Pancreas (tissue), 10 donors: Measurements from ENCODE around the gene DLD. TPM values are rescaled to one million over a fixed set of nuclear protein-coding genes. Genes with fewer than 3 reads are reported as not detected.

Experiments
- ATAC-seq, 4 donors: fragments of 200-7000 bp; cut with Tn5 transposase; one replicate each; pipeline versions ENCODE4 v1.8.0 to v1.9.1; 2020; ENCODE audit warnings: mild to moderate bottlenecking in 4 of 4, moderate library complexity in 4 of 4
- DNase-seq, 6 donors: peaks; one replicate each; pipeline ENCODE4 v3.0.0-alpha.2; 2020
- FAIRE-seq: peaks from 2 replicates; lab custom pipeline; 2012; peaks lifted over from hg19 to GRCh38; lab: Jason Lieb, UNC
- H3K27ac ChIP-seq, 4 donors: fragments of 200-600 bp; sonication (generic); 1 replicate in 3 of 4; 2 replicates in 1 of 4; pipeline versions ENCODE4 v1.5.0 to v1.8.0; 2020
- H3K27me3 ChIP-seq, 4 donors: fragments of 200-600 bp; one replicate each; pipeline ENCODE4 v1.8.0; 2021
- H3K36me3 ChIP-seq, 3 donors: fragments of 200-600 bp; sonication (generic) in 1 of 3; one replicate each; pipeline versions ENCODE4 v1.5.0 to v1.8.0; 2020 to 2021
- H3K4me1 ChIP-seq, 3 donors: fragments of 200-600 bp; one replicate each; pipeline ENCODE4 v1.8.0; 2021
- H3K4me3 ChIP-seq, 4 donors: fragments of 200-600 bp; sonication (generic) in 2 of 4; one replicate each; pipeline versions ENCODE4 v1.5.0 to v1.8.0; 2020 to 2021
- H3K9me3 ChIP-seq, 4 donors: fragments of 200-600 bp; one replicate each; pipeline ENCODE4 v1.8.0; 2021
- WGBS, 2 donors: extraction: QIAGEN DNeasy Blood & Tissue Kit; methylation state at CpG; one replicate each; pipeline ENCODE4 v1.1.7; 2013; 5-methylcytosine and 5-hydroxymethylcytosine counted together
- intact Hi-C, 3 donors: fragments of 100-400 bp; cut with DNase I; formaldehyde crosslinking; loops; one replicate each; pipeline versions ENCODE4 v1.11.1 to v1.14.2; 2022
- polyA plus RNA-seq, 2 donors: library from polyadenylated mRNA; stranded (reverse); fragments of 200-250 nt; gene quantifications; one replicate each; pipeline ENCODE4 v1.2.3, GENCODE V29; 2013
- total RNA-seq, 6 donors: library from RNA; stranded (reverse); fragmentation: NEBNext Ultra II Directional in 4 of 6; extraction: Animal tissue kit (Norgen Biotek cat#: 25700) in 4 of 6; gene quantifications; one replicate each; pipeline versions ENCODE4 v1.2.1 to v1.2.4, GENCODE V29; 2021 to 2023
- TF ChIP-seq, protein P1 (sequence below), 4 donors: fragments of 200-600 bp; sonication (generic) in 3 of 4; IDR thresholded peaks; one replicate each; pipeline versions ENCODE4 v1.5.0 to v1.8.0; 2021; ENCODE audit warnings: antibody characterized with exemption in 4 of 4
- donor health status: healthy with polysubstance abuse.
- donor health status: DM: no; HTN: no; CAD: no; lungs with moderate emphysema.
- donor health status: DM: no; HTN: no; CAD: no.
- donor health status: control.
- donor health status: control.
- donor health status: Bipolar disorder and iron deficiency.
- donor health status: DM: yes; HTN: yes; CAD: no.
- donor health status: DM: no; HTN: no; CAD: no.
- donor health status: DM: no; HTN: no; CAD: no.
- donor health status: DM: yes; HTN: yes; CAD: no.

Gene DLD
- total and polyA plus RNA-seq, 8 donors = 8.2 to 43.0 (median 34.1) TPM

DNA sequence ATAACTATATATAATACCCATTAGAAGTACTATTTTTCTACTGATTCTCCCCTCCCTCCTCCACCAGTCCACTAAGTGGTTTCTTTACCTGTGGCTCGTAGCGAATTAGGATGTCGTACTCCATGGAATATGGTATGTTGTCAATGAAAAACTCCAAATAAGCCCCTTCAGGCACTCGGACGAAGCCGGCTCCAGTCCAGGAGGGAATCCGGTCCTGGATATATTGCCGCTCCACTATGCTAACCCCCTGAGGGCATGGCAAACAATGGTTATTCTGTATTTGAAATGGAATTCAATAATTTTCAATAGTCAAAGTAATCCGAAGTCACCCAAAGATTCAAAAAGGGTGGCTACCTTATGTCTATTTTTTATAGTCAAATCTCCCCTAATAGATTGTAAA lies 71.8 kb downstream of the DLD start:
- Histone ChIP-seq H3K9me3 (no peaks in the 10 kb centered on the region), H3K4me1 (peaks cover 4 to 6% (median 5%) of the 10 kb centered on the region in 3 donors), H3K27ac (no peak overlapping the region), H3K36me3 (peaks cover 3 to 46% (median 19%) of the 10 kb centered on the region in 3 donors), H3K27me3 (no peaks in the 10 kb centered on the region), H3K4me3 (no peak overlapping the region)
- no peak for FAIRE-seq
- ATAC-seq = no peak
- intact Hi-C loops = no loop called here
- TF ChIP-seq, protein P1, sequence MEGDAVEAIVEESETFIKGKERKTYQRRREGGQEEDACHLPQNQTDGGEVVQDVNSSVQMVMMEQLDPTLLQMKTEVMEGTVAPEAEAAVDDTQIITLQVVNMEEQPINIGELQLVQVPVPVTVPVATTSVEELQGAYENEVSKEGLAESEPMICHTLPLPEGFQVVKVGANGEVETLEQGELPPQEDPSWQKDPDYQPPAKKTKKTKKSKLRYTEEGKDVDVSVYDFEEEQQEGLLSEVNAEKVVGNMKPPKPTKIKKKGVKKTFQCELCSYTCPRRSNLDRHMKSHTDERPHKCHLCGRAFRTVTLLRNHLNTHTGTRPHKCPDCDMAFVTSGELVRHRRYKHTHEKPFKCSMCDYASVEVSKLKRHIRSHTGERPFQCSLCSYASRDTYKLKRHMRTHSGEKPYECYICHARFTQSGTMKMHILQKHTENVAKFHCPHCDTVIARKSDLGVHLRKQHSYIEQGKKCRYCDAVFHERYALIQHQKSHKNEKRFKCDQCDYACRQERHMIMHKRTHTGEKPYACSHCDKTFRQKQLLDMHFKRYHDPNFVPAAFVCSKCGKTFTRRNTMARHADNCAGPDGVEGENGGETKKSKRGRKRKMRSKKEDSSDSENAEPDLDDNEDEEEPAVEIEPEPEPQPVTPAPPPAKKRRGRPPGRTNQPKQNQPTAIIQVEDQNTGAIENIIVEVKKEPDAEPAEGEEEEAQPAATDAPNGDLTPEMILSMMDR (IDR thresholded peaks at IDR 0.05) = no peak
- 95 to 97% methylated on average over 9 of the region's 9 CpGs for WGBS, 2 donors
- DNase-seq = no peak

DNA sequence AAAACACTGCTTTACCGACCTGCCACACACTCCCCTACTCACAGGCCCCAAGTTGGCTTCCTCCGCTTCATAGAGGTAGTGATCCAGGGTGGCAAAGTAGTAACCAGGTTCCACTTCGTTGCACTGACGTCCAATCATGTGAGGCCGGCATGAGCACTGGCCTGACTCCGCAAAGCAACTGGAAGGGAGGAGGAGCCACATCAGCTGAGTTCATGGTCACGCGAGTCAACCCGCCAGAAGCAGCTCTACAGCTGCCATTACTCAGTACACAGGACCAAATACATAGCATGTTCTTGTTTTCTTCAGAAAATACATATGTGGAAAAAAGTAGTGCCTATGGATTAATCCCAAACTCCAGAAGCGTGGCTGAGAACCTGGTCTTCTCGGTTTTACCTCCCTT lies 73.5 kb downstream of the DLD start:
- intact Hi-C loops = no loop called here
- Histone ChIP-seq H3K36me3 (peaks cover 3 to 33% (median 19%) of the 10 kb centered on the region in 3 donors), H3K4me3 (no peak overlapping the region), H3K27me3 (no peaks in the 10 kb centered on the region), H3K4me1 (peaks cover 4 to 7% (median 6%) of the 10 kb centered on the region in 3 donors), H3K27ac (no peak overlapping the region), H3K9me3 (no peaks in the 10 kb centered on the region)
- TF ChIP-seq, protein P1 (IDR thresholded peaks at IDR 0.05) = no peak
- 95 to 96% methylated on average over 11 of the region's 11 CpGs for WGBS, 2 donors
- no peak for DNase-seq
- no peak for ATAC-seq
- FAIRE-seq = no peak

DNA sequence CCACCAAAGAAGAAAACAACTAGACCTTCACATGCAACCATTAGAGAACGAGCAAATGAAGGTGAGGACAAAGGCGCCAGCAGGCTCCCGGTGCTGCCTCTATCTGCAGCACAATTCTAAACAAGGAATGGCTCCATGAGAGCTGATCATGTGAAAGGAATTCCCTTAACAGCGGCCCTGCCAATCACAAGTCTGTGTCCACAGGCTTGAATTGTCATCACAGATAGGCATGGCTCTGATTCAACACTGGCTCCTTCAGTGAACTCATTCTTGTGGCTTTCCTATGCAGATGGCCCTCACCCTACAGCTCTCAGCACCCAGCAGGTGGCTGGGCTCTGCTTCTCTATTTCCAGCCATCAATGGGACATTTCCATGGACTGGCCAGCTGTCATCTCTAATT lies 75.7 kb downstream of the DLD start:
- WGBS, 2 donors = 78 to 82% methylated on average over 4 of the region's 4 CpGs
- intact Hi-C loops = no loop called here
- Histone ChIP-seq H3K4me3 (no peak overlapping the region), H3K9me3 (no peaks in the 10 kb centered on the region), H3K36me3 (peaks cover 0 to 13% (median 9%) of the 10 kb centered on the region in 3 donors), H3K27ac (no peak overlapping the region), H3K4me1 (peaks cover 4 to 7% (median 6%) of the 10 kb centered on the region in 3 donors), H3K27me3 (no peaks in the 10 kb centered on the region)
- no peak for FAIRE-seq
- ATAC-seq = peak; percentile 36 to 47 (median 38)
- DNase-seq = no peak
- TF ChIP-seq, protein P1 (IDR thresholded peaks at IDR 0.05) = no peak

DNA sequence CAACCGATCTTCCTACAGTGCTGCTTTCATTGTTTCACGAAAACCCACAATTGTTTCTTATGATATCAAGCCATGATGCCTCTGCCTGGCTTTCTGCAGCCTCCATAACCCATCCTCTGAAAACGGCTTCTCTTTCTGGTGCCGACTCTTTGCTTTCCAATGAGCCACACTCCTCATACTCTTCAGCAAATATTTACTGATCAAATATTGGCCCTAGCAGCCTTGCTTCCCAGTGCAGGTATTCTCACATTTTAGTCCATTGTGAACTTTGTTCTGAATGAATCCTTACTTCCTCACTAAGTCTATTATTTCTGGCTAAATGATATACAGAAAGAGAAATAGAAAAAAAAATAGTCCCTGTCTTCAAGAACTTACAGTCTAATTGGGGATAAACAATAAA lies 76.4 kb downstream of the DLD start:
- 26 to 38% methylated on average over 4 of the region's 4 CpGs for WGBS, 2 donors
- H3K4me3 ChIP-seq = no peak overlapping the region
- intact Hi-C loops = no loop called here
- FAIRE-seq = no peak
- no peak overlapping the region for H3K27ac ChIP-seq
- no peaks in the 10 kb centered on the region for H3K27me3 ChIP-seq
- DNase-seq = no peak
- no peaks in the 10 kb centered on the region for H3K9me3 ChIP-seq
- TF ChIP-seq, protein P1 (IDR thresholded peaks at IDR 0.05) = no peak
- H3K36me3 ChIP-seq = peaks cover 0 to 13% (median 4%) of the 10 kb centered on the region in 3 donors
- H3K4me1 ChIP-seq = peaks cover 4 to 11% (median 9%) of the 10 kb centered on the region in 3 donors
- peak; percentile 67 to 88 (median 78) for ATAC-seq

DNA sequence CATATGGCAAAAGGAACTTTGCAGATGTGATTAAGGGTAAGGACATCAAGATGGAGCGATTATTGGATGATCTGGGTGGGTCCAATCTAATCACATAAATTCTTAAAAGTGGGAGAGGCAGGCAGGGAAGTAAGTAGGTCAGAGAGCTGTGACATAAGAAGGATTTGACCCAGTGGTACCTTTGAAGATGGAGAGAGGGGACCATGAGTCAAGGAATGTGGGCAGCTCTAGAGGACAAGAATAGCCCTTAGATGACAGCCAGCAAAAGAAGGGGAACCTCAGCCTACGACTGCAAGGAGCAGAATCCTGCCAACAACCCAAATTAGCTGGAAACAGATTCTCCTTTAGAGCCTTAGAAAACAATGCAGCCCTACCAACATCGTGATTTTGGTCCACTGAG lies 77.5 kb downstream of the DLD start:
- H3K36me3 ChIP-seq = peaks cover 0 to 4% (median 0%) of the 10 kb centered on the region in 3 donors
- intact Hi-C loops = no loop called here

More for the DNA sequence above, 77.5 kb downstream of the DLD start:
- TF ChIP-seq, protein P1 (IDR thresholded peaks at IDR 0.05) = no peak
- no peak overlapping the region for H3K4me3 ChIP-seq
- no peaks in the 10 kb centered on the region for H3K9me3 ChIP-seq
- H3K27ac ChIP-seq = no peak overlapping the region
- WGBS, 2 donors = 87 to 89% methylated on average over 3 of the region's 3 CpGs
- DNase-seq = no peak
- FAIRE-seq = no peak
- peaks cover 4 to 14% (median 10%) of the 10 kb centered on the region in 3 donors for H3K4me1 ChIP-seq
- no peak for ATAC-seq
- H3K27me3 ChIP-seq = no peaks in the 10 kb centered on the region
